MCF 10A (cell line): Measurements from ENCODE around the gene LRP1B. TPM values are rescaled to one million over a fixed set of nuclear protein-coding genes. Genes with fewer than 3 reads are reported as not detected.

Experiments used
- BruUV-seq: library from RNA; stranded (reverse); fragments of 400-500 nt; replicated peaks from 2 replicates; lab custom pipeline; 2021; lab: Mats Ljungman, UMichigan
- CTCF ChIA-PET: fragments of 300-600 bp; sonication (Branson Sonifier 250); formaldehyde crosslinking; extraction: SDS; loops from one replicate; lab custom pipeline; 2021; ENCODE audit warnings: antibody characterized with exemption, inconsistent platforms; lab: Yijun Ruan, JAX
- POLR2A ChIA-PET: fragments of 300-600, 350-650 bp; sonication (Branson Sonifier 250); formaldehyde crosslinking; extraction: SDS; loops from one replicate; lab custom pipeline; 2020; ENCODE audit warnings: antibody characterized with exemption, inconsistent platforms; lab: Yijun Ruan, JAX
- DNase-seq: peaks from one replicate; pipeline ENCODE4 v3.0.0-alpha.2; 2018; ENCODE audit not compliant: unreplicated experiment
- H3K27ac Mint-ChIP-seq: one replicate; pipeline ENCODE4 v1.8.0; 2022; ENCODE audit warnings: mild to moderate bottlenecking, low read depth, mixed read lengths; ENCODE audit not compliant: unreplicated experiment
- H3K27me3 Mint-ChIP-seq: one replicate; pipeline ENCODE4 v1.8.0; 2022; ENCODE audit warnings: mixed read lengths; ENCODE audit not compliant: insufficient read depth, unreplicated experiment
- H3K36me3 Mint-ChIP-seq: one replicate; pipeline ENCODE4 v1.8.0; 2022; ENCODE audit warnings: mild to moderate bottlenecking, moderate library complexity, mixed read lengths; ENCODE audit not compliant: insufficient read depth, unreplicated experiment
- H3K4me1 Mint-ChIP-seq: one replicate; pipeline ENCODE4 v1.8.0; 2022; ENCODE audit warnings: mixed read lengths; ENCODE audit not compliant: insufficient read depth, unreplicated experiment
- H3K4me3 Mint-ChIP-seq: one replicate; pipeline ENCODE4 v1.8.0; 2022; ENCODE audit warnings: mild to moderate bottlenecking, moderate library complexity, mixed read lengths; ENCODE audit not compliant: unreplicated experiment
- H3K9me3 Mint-ChIP-seq: one replicate; pipeline ENCODE4 v1.8.0; 2022; ENCODE audit warnings: mixed read lengths; ENCODE audit not compliant: unreplicated experiment
- CTCF ChIP-seq: fragments of 200-600 bp; IDR thresholded peaks from one replicate; pipeline ENCODE4 v1.8.0; 2022; ENCODE audit warnings: antibody characterized with exemption, mild to moderate bottlenecking; ENCODE audit not compliant: unreplicated experiment
- intact Hi-C: fragments of 100-400 bp; cut with micrococcal nuclease; formaldehyde crosslinking; loops from 2 replicates; pipeline ENCODE4 v1.14.1; 2022
- total RNA-seq: library from RNA; stranded (reverse); gene quantifications from 2 replicates; pipeline ENCODE4 v1.2.3, GENCODE V29; 2022

Gene LRP1B
- total RNA-seq, 1 experiment from 2014 or later, result not detected

GRCh38 chr2:141967980-141968379, 162.8 kb downstream of the LRP1B start:
- POLR2A ChIA-PET, result no interaction called here
- DNase-seq, result no peak
- H3K36me3 Mint-ChIP-seq, result no peaks in the 10 kb centered on the region
- H3K27ac Mint-ChIP-seq, result no peak overlapping the region
- TF ChIP-seq CTCF, result no peak
- intact Hi-C loops, result no loop called here
- BruUV-seq, result no TSS peak
- no peaks in the 10 kb centered on the region for H3K9me3 Mint-ChIP-seq
- no peak overlapping the region for H3K4me3 Mint-ChIP-seq
- CTCF ChIA-PET, result no interaction called here
- H3K27me3 Mint-ChIP-seq, result peaks cover 32% of the 10 kb centered on the region
- no peaks in the 10 kb centered on the region for H3K4me1 Mint-ChIP-seq

DNA sequence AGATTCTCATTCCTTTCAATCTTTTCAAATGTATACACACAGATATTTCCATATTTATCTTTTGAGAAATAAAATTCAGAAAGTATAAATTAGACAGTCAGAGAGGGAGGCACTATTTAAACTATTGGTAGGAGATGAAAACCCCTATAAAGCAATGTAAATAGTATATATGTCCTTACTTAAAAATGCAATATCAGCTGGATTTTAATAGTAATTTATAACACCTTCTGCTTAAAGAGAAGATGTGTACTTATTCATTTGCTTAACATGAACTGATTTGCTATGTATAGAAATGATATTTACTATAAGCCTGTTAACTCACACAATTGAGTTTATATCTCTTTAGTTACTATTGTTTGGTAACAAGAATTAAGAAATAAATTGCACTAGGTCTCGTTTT, 163.3 kb downstream of the LRP1B start:
- H3K27ac Mint-ChIP-seq, result no peak overlapping the region
- H3K36me3 Mint-ChIP-seq, result no peaks in the 10 kb centered on the region
- ChIA-PET CTCF (no interaction called here), POLR2A (no interaction called here)
- TF ChIP-seq CTCF, result no peak
- no peak overlapping the region for H3K4me3 Mint-ChIP-seq
- H3K27me3 Mint-ChIP-seq, result peaks cover 32% of the 10 kb centered on the region
- H3K9me3 Mint-ChIP-seq, result no peaks in the 10 kb centered on the region
- no peaks in the 10 kb centered on the region for H3K4me1 Mint-ChIP-seq
- BruUV-seq, result no TSS peak
- DNase-seq, result no peak
- intact Hi-C loops, result no loop called here

GRCh38 chr2:141959941-141960340, 170.9 kb downstream of the LRP1B start:
- H3K27me3 Mint-ChIP-seq, result peaks cover 34% of the 10 kb centered on the region
- no peak for DNase-seq
- intact Hi-C loops, result no loop called here
- BruUV-seq, result no TSS peak
- H3K4me3 Mint-ChIP-seq, result no peak overlapping the region
- no peaks in the 10 kb centered on the region for H3K4me1 Mint-ChIP-seq
- ChIA-PET POLR2A (interaction anchor here (1.0 kb wide), 1 partner anchor 36 kb away, joined by 3 read pairs; no protein-coding TSS in a partner anchor), CTCF (interaction anchor here (1.2 kb wide), 1 partner anchor 10 kb away, joined by 3 read pairs; no protein-coding TSS in a partner anchor)
- H3K27ac Mint-ChIP-seq, result no peak overlapping the region
- no peak for TF ChIP-seq CTCF
- H3K9me3 Mint-ChIP-seq, result no peaks in the 10 kb centered on the region
- H3K36me3 Mint-ChIP-seq, result no peaks in the 10 kb centered on the region

- H3K27ac Mint-ChIP-seq, result no peak overlapping the region
- no peak overlapping the region for H3K4me3 Mint-ChIP-seq
- intact Hi-C loops, result no loop called here
- no peak for DNase-seq
- H3K27me3 Mint-ChIP-seq, result peaks cover 43% of the 10 kb centered on the region
- ChIA-PET POLR2A (no interaction called here), CTCF (interaction anchor here (1.2 kb wide), 1 partner anchor 9 kb away, joined by 3 read pairs; no protein-coding TSS in a partner anchor)
- no peak for TF ChIP-seq CTCF
- no peaks in the 10 kb centered on the region for H3K9me3 Mint-ChIP-seq
- BruUV-seq, result no TSS peak
- H3K4me1 Mint-ChIP-seq, result no peaks in the 10 kb centered on the region
- no peaks in the 10 kb centered on the region for H3K36me3 Mint-ChIP-seq
Measured at GRCh38 chr2:141959016-141959415, 171.8 kb downstream of the LRP1B start.
